Lower lobe of right lung (tissue), 2 donors: ENCODE results near the gene PPIL6. TPM values are rescaled to one million over a fixed set of nuclear protein-coding genes. Genes with fewer than 3 reads are reported as not detected.

Experiments
- ATAC-seq, 2 donors: fragments of 200-7000 bp; cut with Tn5 transposase; one replicate each; pipeline ENCODE4 v1.9.1; 2020 to 2022; ENCODE audit warnings: mild to moderate bottlenecking in 2 of 2, moderate library complexity in 2 of 2
- DNase-seq: peaks from one replicate; pipeline ENCODE4 v3.0.0-alpha.2; 2020
- H3K27ac ChIP-seq: fragments of 200-600 bp; one replicate; pipeline ENCODE4 v1.8.0; 2022
- H3K27me3 ChIP-seq: fragments of 200-600 bp; one replicate; pipeline ENCODE4 v1.8.0; 2022; ENCODE audit warnings: low read depth
- H3K36me3 ChIP-seq: fragments of 200-600 bp; one replicate; pipeline ENCODE4 v1.8.0; 2022; ENCODE audit warnings: mild to moderate bottlenecking
- H3K4me1 ChIP-seq: fragments of 200-600 bp; one replicate; pipeline ENCODE4 v1.8.0; 2022
- H3K4me3 ChIP-seq: fragments of 200-600 bp; one replicate; pipeline ENCODE4 v1.8.0; 2022; ENCODE audit warnings: mild to moderate bottlenecking
- H3K9me3 ChIP-seq: fragments of 200-600 bp; one replicate; pipeline ENCODE4 v1.8.0; 2022
- intact Hi-C: fragments of 100-400 bp; cut with DNase I; formaldehyde crosslinking; loops from one replicate; pipeline ENCODE4 v1.11.0; 2022
- total RNA-seq: library from RNA; stranded (reverse); fragmentation: NEBNext Ultra II Directional; extraction: Animal tissue kit (Norgen Biotek cat#: 25700); gene quantifications from one replicate; pipeline ENCODE4 v1.2.1, GENCODE V29; 2021
- TF ChIP-seq, protein P1 (sequence below): fragments of 200-600 bp; IDR thresholded peaks from one replicate; pipeline ENCODE4 v1.8.0; 2022; ENCODE audit warnings: antibody characterized with exemption, mild to moderate bottlenecking
- donor health status: DM: no; HTN: yes; CAD: no; lungs with severe emphysema.

PPIL6 gene
- total RNA-seq, 1 donor from 2014 or later = 10.6 TPM

DNA sequence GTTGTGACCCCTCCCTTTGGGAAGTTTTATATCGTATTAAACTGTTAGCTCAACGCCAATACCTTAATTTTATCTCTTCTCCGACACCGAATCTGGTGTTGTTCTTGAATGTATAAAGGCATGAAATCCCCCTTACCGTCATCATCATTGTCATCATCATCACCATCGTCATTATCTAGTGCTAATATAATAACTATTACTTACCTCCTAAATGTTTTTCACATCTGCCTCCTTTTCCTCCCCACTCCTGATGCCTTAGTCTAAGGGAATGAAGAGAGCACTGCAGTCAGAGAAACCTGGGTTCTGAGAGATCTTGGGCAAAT, 43.3 kb upstream of the PPIL6 start:
- DNase-seq = no peak
- intact Hi-C loops = no loop called here

DNA sequence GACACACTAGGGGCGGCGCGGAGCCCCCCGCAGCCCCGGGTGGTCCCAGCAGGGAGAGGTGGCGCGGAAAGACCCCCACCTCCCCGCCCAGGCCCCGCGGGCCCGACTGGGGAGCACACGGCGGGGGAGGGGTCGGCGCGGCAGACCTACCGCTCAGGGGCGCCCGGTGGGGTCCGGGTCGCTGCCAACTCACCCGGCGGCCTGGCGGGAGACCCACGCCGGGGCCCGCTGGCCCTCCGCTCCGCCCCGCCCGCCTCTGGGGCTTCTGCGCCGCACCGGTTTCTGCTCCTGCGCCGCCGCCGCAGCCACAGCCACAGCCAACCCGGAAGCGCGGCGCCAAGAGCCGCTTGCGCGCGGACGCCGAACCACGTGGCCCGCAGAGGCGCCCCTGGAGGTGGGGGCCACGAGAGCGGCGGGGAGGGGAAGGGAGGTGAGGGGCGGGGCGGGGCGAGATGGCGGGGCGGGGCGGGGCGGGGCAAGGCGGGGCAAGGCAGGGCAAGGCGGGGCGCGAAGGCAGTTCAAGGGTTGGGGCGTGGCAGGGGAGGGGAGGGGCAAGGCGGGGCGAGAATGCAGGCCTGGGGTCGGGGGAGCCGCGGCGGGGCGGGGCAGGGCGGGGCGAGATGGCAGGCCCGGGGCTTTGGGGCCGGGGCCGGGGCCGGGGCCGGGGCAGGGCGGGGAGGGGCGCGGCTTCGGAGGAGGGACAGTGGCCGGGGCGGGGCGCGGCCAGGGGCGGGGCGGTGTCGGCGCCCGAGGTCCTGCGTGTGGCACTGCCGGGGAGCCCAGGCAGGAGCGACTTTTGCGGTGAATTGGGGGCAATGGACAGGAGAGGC, 42.7 kb upstream of the PPIL6 start, which contains the start of gene ZBTB24:
ZBTB24 (minus strand) TSS at position 315 of the 830 bp plus-strand sequence. CDS start 1,193 bp downstream, outside the sequence.
- H3K4me3 ChIP-seq = peak within 1 kb of the TSS; percentile 85
- H3K4me1 ChIP-seq = peaks cover 48% of the 10 kb centered on the region
- intact Hi-C loops = no loop called here
- DNase-seq (peak; percentile 95), ATAC-seq (peak; percentile 96 to 97)
- peaks cover 24% of the 10 kb centered on the region for H3K36me3 ChIP-seq
- H3K9me3 ChIP-seq = no peaks in the 10 kb centered on the region
- TF ChIP-seq, protein P1, sequence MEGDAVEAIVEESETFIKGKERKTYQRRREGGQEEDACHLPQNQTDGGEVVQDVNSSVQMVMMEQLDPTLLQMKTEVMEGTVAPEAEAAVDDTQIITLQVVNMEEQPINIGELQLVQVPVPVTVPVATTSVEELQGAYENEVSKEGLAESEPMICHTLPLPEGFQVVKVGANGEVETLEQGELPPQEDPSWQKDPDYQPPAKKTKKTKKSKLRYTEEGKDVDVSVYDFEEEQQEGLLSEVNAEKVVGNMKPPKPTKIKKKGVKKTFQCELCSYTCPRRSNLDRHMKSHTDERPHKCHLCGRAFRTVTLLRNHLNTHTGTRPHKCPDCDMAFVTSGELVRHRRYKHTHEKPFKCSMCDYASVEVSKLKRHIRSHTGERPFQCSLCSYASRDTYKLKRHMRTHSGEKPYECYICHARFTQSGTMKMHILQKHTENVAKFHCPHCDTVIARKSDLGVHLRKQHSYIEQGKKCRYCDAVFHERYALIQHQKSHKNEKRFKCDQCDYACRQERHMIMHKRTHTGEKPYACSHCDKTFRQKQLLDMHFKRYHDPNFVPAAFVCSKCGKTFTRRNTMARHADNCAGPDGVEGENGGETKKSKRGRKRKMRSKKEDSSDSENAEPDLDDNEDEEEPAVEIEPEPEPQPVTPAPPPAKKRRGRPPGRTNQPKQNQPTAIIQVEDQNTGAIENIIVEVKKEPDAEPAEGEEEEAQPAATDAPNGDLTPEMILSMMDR = no peak
- H3K27me3 ChIP-seq = no peaks in the 10 kb centered on the region
- peak within 1 kb of the TSS; percentile 91 for H3K27ac ChIP-seq

More for the DNA sequence above, 43.3 kb upstream of the PPIL6 start:
- Histone ChIP-seq H3K4me1 (peaks cover 42% of the 10 kb centered on the region), H3K27ac (peak overlapping the region; percentile 62), H3K36me3 (peaks cover 20% of the 10 kb centered on the region), H3K9me3 (no peaks in the 10 kb centered on the region), H3K27me3 (no peaks in the 10 kb centered on the region), H3K4me3 (peak overlapping the region; percentile 85)
- no peak for ATAC-seq
- TF ChIP-seq, protein P1 = no peak

DNA sequence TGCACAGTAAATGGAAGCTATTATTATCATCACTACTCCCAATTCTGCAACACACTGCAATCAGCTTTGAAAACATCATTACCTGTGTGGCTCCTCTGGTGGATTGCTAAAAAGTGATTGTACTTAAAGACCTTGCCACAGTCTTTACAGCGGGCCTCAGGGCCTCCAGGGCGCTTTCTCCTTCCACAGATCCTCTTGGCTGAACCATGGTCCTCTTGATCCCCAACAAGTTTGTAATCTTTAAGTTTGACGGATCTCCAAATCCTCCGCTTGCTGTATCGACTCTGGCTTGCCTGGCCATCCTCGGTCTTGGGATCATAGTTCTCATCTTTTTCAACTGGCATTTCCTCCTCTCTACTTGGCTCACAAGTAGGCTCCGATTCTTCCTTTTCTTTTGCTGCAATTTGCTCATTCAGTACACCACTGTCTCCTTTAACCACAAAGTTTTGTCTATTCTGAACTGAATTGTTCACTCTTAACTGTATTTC, 40.6 kb upstream of the PPIL6 start:
- H3K4me1 ChIP-seq = peaks cover 68% of the 10 kb centered on the region
- peaks cover 43% of the 10 kb centered on the region for H3K36me3 ChIP-seq
- ATAC-seq (no peak), DNase-seq (no peak)
- intact Hi-C loops = no loop called here
- H3K27ac ChIP-seq = no peak overlapping the region
- no peaks in the 10 kb centered on the region for H3K9me3 ChIP-seq
- TF ChIP-seq, protein P1 = no peak
- peak overlapping the region; percentile 20 for H3K4me3 ChIP-seq
- no peaks in the 10 kb centered on the region for H3K27me3 ChIP-seq

DNA sequence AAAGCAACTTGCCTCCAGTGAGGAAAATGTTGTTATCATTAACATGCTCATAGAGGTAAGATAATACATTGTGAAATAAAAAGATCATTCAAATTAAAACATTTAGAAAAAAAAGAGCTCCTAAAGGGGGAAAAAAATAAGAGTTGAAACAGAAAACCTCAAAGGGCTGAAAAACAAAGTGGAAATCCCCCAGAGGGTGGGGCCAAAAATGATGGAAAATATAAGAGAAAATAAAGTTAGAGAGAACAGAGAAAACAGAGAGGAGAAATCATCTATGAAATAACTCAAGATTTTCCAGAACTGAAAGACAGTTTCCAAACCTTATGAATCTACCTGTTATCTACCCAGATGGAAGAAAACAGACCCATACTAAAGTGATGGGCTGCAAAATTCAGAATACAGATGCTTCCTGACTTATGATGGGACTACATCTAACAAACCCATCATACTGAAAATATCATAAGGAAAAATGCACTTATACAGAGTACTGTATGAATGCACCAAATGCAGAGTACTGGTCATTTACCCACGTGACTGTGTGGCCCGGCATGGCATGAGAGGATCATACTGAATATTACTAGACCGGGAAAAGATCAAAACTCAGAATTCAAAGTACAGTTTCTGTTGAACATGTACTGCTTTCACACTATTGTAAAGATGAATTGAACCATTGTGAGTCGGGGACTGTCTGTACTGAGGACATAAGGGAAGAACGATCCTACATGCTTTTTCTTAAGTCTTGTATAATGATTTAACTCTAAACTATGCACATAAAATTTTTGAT, 38.6 kb upstream of the PPIL6 start:
- no peak for DNase-seq
- Histone ChIP-seq H3K9me3 (no peaks in the 10 kb centered on the region), H3K27me3 (no peaks in the 10 kb centered on the region), H3K36me3 (peaks cover 63% of the 10 kb centered on the region), H3K4me1 (peaks cover 68% of the 10 kb centered on the region), H3K4me3 (peak overlapping the region; percentile 20), H3K27ac (no peak overlapping the region)
- no peak for ATAC-seq
- intact Hi-C loops = no loop called here
- TF ChIP-seq, protein P1 = no peak

DNA sequence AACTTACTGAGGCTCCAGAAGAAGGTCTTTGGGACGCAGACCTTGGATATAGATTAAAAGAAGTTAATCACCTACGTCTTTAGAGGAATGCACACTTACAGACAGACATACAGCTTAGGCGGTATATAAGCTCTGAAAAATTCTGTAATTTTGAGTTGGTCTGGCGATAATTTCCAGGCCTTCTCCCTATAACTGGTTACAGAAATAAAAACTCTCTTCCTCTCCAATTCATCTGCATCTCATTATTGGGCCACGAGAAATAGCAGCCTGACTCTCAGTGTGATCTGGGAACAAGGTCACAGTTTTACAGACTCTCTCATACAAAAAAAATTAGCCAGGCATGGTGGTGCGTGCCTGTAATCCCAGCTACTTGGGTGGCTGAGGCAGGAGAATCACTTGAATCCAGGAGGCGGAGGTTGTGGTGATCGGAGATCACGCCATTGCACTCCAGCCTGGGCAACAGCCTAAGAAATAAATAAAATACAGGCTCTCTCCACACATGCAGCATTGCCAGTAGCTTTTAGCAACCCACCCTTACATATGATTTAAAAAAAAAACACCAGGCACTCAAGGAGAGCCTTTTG, 37.9 kb upstream of the PPIL6 start:
- DNase-seq (no peak), ATAC-seq (no peak)
- Histone ChIP-seq H3K27ac (no peak overlapping the region), H3K4me3 (no peak overlapping the region), H3K9me3 (no peaks in the 10 kb centered on the region), H3K4me1 (peaks cover 63% of the 10 kb centered on the region), H3K27me3 (no peaks in the 10 kb centered on the region), H3K36me3 (peaks cover 70% of the 10 kb centered on the region)
- TF ChIP-seq, protein P1 = no peak
- intact Hi-C loops = no loop called here
